ENCODE results near the gene CLBA1.

DNA sequence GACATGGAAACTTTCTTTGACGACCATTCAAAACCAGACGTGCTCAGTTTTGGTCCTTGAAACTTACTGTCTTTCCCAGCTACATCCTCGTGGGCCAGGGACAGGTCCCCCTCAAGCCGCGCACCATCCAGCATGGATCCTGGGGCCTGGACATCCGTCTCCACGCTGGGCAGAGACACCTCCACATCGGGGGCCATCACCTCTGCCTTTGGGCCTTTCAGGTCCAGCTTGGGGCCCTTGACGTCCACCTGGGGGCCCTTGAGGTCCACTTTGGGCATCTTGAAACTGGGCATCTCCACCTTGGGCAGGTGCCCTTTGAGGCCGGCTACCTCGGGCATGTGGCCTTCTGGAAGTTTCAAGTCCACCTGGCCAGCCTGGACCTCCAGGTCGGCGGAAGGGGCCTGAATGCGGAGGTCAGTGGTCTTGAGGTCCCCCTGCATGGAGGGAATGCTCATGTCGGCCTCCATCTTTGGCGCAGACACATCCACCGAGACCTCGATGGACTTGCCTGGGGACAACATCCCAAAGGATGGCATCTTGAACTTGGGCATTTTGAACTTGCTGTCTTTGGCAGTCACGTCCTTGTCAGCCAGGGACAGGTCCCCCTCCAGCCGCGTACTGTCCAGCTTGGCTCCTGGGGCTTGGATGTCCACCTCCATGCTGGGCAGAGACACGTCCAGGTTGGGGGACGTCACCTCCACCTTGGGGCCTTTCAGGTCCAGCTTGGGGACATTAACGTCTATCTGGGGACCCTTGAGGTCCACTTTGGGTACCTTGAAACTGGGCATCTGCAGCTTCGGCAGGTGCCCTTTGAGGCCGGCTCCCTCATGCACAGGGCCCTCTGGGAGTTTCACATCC is 43.9 kb upstream of the CLBA1 start:
- TF ChIP-seq ZNF274 (IDR thresholded peaks at IDR 0.05; ENCODE audit: low read length) (no peak), ZNF274 (tag by site-specific recombination; IDR thresholded peaks at IDR 0.05; ENCODE audit: borderline replicate concordance) (no peak), ZNF768 (tag by site-specific recombination; IDR thresholded peaks at IDR 0.05) (no peak), ZNF549 (tag by site-specific recombination; IDR thresholded peaks at IDR 0.05) (no peak), ATF2 (tag by site-specific recombination; IDR thresholded peaks at IDR 0.05; ENCODE audit: low read depth) (no peak), OVOL3 (tag by site-specific recombination; IDR thresholded peaks at IDR 0.05) (no peak), ZNF473 (tag by site-specific recombination; IDR thresholded peaks at IDR 0.05) (no peak), CTCF (tag by site-specific recombination; IDR thresholded peaks at IDR 0.05) (no peak)
